ENCODE results near the gene SVIL. TPM values are rescaled to one million over a fixed set of nuclear protein-coding genes. Genes with fewer than 3 reads are reported as not detected.

SVIL gene
- polyA plus RNA-seq, 1 donor (not counting 4 experiments of a cell fraction or from before 2014, with no cell fraction given) = 16.2 TPM

- dilution Hi-C loops (cut with MboI; ENCODE audit: extremely low pct_ligation_motif_present, low sequenced_read_pairs) = no loop called here
- no peak overlapping the region for H2AFZ ChIP-seq (ENCODE audit: control insufficient read depth, low read length)
- no peak overlapping the region for H3K9ac ChIP-seq (ENCODE audit: control insufficient read depth, extremely low read depth, insufficient read depth, low read length)
- H3K4me2 ChIP-seq (ENCODE audit: control insufficient read depth, extremely low read depth, insufficient read depth, low read depth, low read length) = no peak overlapping the region
- H3K36me3 ChIP-seq (ENCODE audit: control insufficient read depth in 2 of 2, extremely low read depth in 1 of 2, insufficient read depth in 2 of 2, low read length in 2 of 2) = peaks cover 6 to 17% of the 10 kb centered on the region in 2 experiments
- TF ChIP-seq EZH2 (IDR thresholded peaks at IDR 0.05; ENCODE audit: low read length) (no peak), CTCF (optimal IDR thresholded peaks at IDR 0.05 in 1 of 3, IDR thresholded peaks at IDR 0.05 in 1 of 3, conservative IDR thresholded peaks at IDR 0.05 in 1 of 3; ENCODE audit: extremely low read depth in 1 of 3, insufficient read depth in 2 of 3, low read length in 3 of 3) (no peak)
- no peaks in the 10 kb centered on the region for H3K27me3 ChIP-seq (ENCODE audit: control insufficient read depth, extremely low read depth, insufficient read depth, low read length)
- FAIRE-seq (peak; percentile 34), DNase-seq (ENCODE audit: low read depth, low spot score) (no peak)
- H3K4me3 ChIP-seq (ENCODE audit: control insufficient read depth in 2 of 3, extremely low read depth in 1 of 3, insufficient read depth in 2 of 3, low read depth in 1 of 3, low read length in 3 of 3) = no peak overlapping the region
- H3K79me2 ChIP-seq (ENCODE audit: control insufficient read depth, insufficient read depth, low read length) = no peaks in the 10 kb centered on the region
- no peak overlapping the region for H3K27ac ChIP-seq (ENCODE audit: control insufficient read depth, insufficient read depth, low read length)
- H3K4me1 ChIP-seq (ENCODE audit: control insufficient read depth, extremely low read depth, insufficient read depth, low read length) = peaks cover 14% of the 10 kb centered on the region
- no peaks in the 10 kb centered on the region for H3K9me3 ChIP-seq (ENCODE audit: control insufficient read depth, low read depth, low read length)
- H3K9me1 ChIP-seq (ENCODE audit: control insufficient read depth, extremely low read depth, insufficient read depth, low read length) = no peaks in the 10 kb centered on the region
- H4K20me1 ChIP-seq (ENCODE audit: control insufficient read depth, extremely low read depth, insufficient read depth, low read length) = no peaks in the 10 kb centered on the region
These were observed 152.0 kb downstream of the SVIL start for GRCh38 chr10:29482591-29483431.

GRCh38 chr10:29481906-29482440, 152.8 kb downstream of the SVIL start:
- no peaks in the 10 kb centered on the region for H3K9me1 ChIP-seq (ENCODE audit: control insufficient read depth, extremely low read depth, insufficient read depth, low read length)
- dilution Hi-C loops (cut with MboI; ENCODE audit: extremely low pct_ligation_motif_present, low sequenced_read_pairs) = no loop called here
- H3K27me3 ChIP-seq (ENCODE audit: control insufficient read depth, extremely low read depth, insufficient read depth, low read length) = no peaks in the 10 kb centered on the region
- DNase-seq (ENCODE audit: low read depth, low spot score) (no peak), FAIRE-seq (no peak)
- no peaks in the 10 kb centered on the region for H4K20me1 ChIP-seq (ENCODE audit: control insufficient read depth, extremely low read depth, insufficient read depth, low read length)
- no peak overlapping the region for H3K4me2 ChIP-seq (ENCODE audit: control insufficient read depth, extremely low read depth, insufficient read depth, low read depth, low read length)
- peaks cover 7 to 22% of the 10 kb centered on the region in 2 experiments for H3K36me3 ChIP-seq (ENCODE audit: control insufficient read depth in 2 of 2, extremely low read depth in 1 of 2, insufficient read depth in 2 of 2, low read length in 2 of 2)
- no peak overlapping the region for H3K27ac ChIP-seq (ENCODE audit: control insufficient read depth, insufficient read depth, low read length)
- no peaks in the 10 kb centered on the region for H3K79me2 ChIP-seq (ENCODE audit: control insufficient read depth, insufficient read depth, low read length)
- no peak for TF ChIP-seq EZH2 (IDR thresholded peaks at IDR 0.05; ENCODE audit: low read length)
- TF ChIP-seq CTCF (optimal IDR thresholded peaks at IDR 0.05 in 1 of 3, IDR thresholded peaks at IDR 0.05 in 1 of 3, conservative IDR thresholded peaks at IDR 0.05 in 1 of 3; ENCODE audit: extremely low read depth in 1 of 3, insufficient read depth in 2 of 3, low read length in 3 of 3) = no peak
- no peaks in the 10 kb centered on the region for H3K9me3 ChIP-seq (ENCODE audit: control insufficient read depth, low read depth, low read length)
- no peak overlapping the region for H2AFZ ChIP-seq (ENCODE audit: control insufficient read depth, low read length)
- H3K9ac ChIP-seq (ENCODE audit: control insufficient read depth, extremely low read depth, insufficient read depth, low read length) = no peak overlapping the region
- H3K4me3 ChIP-seq (ENCODE audit: control insufficient read depth in 2 of 3, extremely low read depth in 1 of 3, insufficient read depth in 2 of 3, low read depth in 1 of 3, low read length in 3 of 3) = no peak overlapping the region
- peaks cover 14% of the 10 kb centered on the region for H3K4me1 ChIP-seq (ENCODE audit: control insufficient read depth, extremely low read depth, insufficient read depth, low read length)

Data from keratinocyte (primary cell).